ENCODE results near the gene MEGF9. TPM values are rescaled to one million over a fixed set of nuclear protein-coding genes. Genes with fewer than 3 reads are reported as not detected.

The MEGF9 gene
- total and polyA plus RNA-seq, 2 of the 13 experiments (the other 11 are each of a cell fraction or from before 2014, with no cell fraction given): 3.1 to 3.3 TPM

GRCh38 chr9:120750421-120750820 is 36.2 kb upstream of the MEGF9 start:
- intact Hi-C loops (cut with micrococcal nuclease; ENCODE audit: unreplicated experiment): loop anchor here (10.0 kb wide), 1 partner anchor 314 kb away; no protein-coding TSS in a partner anchor
- 95% methylated on average over 5 of the region's 5 CpGs for WGBS (ENCODE audit: low lambda C conversion rate)
- H3K9me3 ChIP-seq (ENCODE audit: low read length): no peaks in the 10 kb centered on the region
- H3K9ac ChIP-seq (ENCODE audit: insufficient read depth, low read depth, low read length): no peak overlapping the region
- CTCF ChIA-PET (ENCODE audit: low intra/inter-chr PET ratio, low total read pairs): no interaction called here
- H3K36me3 ChIP-seq (replicated peaks in 1 of 2; ENCODE audit: control insufficient read depth in 1 of 2, insufficient read depth in 2 of 2, low read length in 2 of 2): no peaks in the 10 kb centered on the region
- no peak for DNase-seq (ENCODE audit: low spot score)
- no peaks in the 10 kb centered on the region for H3K4me1 ChIP-seq (ENCODE audit: insufficient read depth, low read length)
- no peaks in the 10 kb centered on the region for H4K20me1 ChIP-seq (ENCODE audit: insufficient read depth, low read length)
- TF ChIP-seq ZNF124 (CRISPR knock-in tag; IDR thresholded peaks at IDR 0.05): no peak
- no peak for TF ChIP-seq REXO4 (CRISPR knock-in tag; IDR thresholded peaks at IDR 0.05; ENCODE audit: borderline replicate concordance)
- TF ChIP-seq ZNF230 (CRISPR knock-in tag; IDR thresholded peaks at IDR 0.05): no peak
- TF ChIP-seq TRIM24 (CRISPR knock-in tag; IDR thresholded peaks at IDR 0.05): no peak
- TF ChIP-seq ZNF740 (CRISPR knock-in tag; IDR thresholded peaks at IDR 0.05): no peak
- no peak for TF ChIP-seq MYPOP (CRISPR knock-in tag; IDR thresholded peaks at IDR 0.05)
- no peak for TF ChIP-seq ZNF746 (CRISPR knock-in tag; IDR thresholded peaks at IDR 0.05)
- no peak for TF ChIP-seq AGO2 (optimal IDR thresholded peaks at IDR 0.05; ENCODE audit: low read depth, low read length)
- TF ChIP-seq RCOR2 (CRISPR knock-in tag; IDR thresholded peaks at IDR 0.05): no peak
- ATAC-seq: no peak
- no peaks in the 10 kb centered on the region for H3K27me3 ChIP-seq (ENCODE audit: control insufficient read depth in 1 of 2, insufficient read depth in 2 of 2, low read length in 2 of 2)
- no peak overlapping the region for H2AFZ ChIP-seq (ENCODE audit: low read length)
- POLR2A ChIA-PET: no interaction called here
- in situ Hi-C loops (cut with HindIII; ENCODE audit: extremely low pct_ligation_motif_present, low pct_unique_long_range_greater_than_20kb): no loop called here
- H3K4me3 ChIP-seq (replicated peaks in 1 of 3; ENCODE audit: insufficient read depth in 1 of 3, low read depth in 2 of 3, low read length in 3 of 3): no peak overlapping the region
- no TSS peak for BruUV-seq (replicated peaks)
- FAIRE-seq: no peak
- no peaks in the 10 kb centered on the region for H3K79me2 ChIP-seq (ENCODE audit: insufficient read depth, low read length)
- no peak overlapping the region for H3K27ac ChIP-seq (ENCODE audit: extremely low read length, insufficient read depth, low read length)
- no peak overlapping the region for H3K4me2 ChIP-seq (ENCODE audit: low read depth, low read length)
